22Rv1 (cell line): ENCODE results near the gene ADGRA1.

Experiments used
- H3K27ac ChIP-seq: fragments of 450-650 bp; 2 replicates; pipeline ENCODE4 v1.5.1; 2017
- ZFX ChIP-seq: fragments of 450-650 bp; IDR thresholded peaks from 2 replicates; pipeline ENCODE4 v1.6.1; 2017; ENCODE audit warnings: antibody characterized with exemption, borderline replicate concordance
- TF ChIP-seq, protein P1 (sequence below): fragments of 450-650 bp; IDR thresholded peaks from 2 replicates; pipeline ENCODE4 v1.5.1; 2017; ENCODE audit warnings: mild to moderate bottlenecking

ADGRA1 gene

DNA sequence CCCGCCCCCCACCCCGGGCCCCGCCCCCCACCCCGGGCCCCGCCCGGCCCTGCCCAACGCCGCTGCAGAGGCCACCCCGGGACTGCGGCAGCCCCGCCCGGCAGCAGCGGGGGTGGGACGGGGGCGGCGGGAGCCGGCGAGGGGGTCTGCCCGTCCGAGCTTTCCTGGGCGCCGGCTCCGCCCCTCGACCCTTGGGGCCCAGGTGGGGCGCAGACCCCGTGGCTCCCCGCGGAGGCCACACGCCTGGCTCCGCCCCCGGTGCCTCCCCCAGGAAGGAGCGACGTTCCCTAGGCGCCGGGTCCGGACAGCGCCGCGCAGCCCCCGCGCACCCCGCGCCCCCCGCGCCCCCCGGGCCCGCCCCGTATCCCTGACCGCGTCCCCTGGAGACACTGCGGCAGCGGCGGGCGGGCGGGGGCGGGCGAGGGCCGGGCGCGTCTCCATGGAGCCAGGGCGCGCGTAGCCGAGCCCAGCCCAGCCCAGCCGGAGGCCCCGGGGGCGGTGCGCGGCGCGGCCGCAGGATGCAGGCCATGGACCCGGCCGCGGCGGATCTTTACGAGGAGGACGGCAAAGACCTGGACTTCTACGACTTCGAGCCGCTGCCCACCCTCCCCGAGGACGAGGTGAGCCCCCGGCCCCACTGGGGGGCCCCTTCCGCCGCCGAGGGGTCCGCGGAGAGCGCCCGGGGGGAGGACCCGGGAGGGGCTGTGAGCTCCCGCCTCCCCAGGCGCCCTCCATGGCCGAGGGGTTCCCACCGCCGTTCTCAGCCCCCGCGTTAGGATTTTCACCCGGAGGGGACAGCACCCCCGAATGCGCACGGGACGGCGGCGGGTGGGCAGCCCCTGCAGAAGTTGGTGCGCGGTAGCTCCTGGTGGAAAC, 72.5 kb downstream of the ADGRA1 start, which contains the start of gene KNDC1:
TSS of gene KNDC1 (plus strand) at position 270 of the 876 bp plus-strand sequence. CDS start at position 519, 249 bp downstream.
- no peak within 1 kb of the TSS for H3K27ac ChIP-seq
- TF ChIP-seq, protein P1, sequence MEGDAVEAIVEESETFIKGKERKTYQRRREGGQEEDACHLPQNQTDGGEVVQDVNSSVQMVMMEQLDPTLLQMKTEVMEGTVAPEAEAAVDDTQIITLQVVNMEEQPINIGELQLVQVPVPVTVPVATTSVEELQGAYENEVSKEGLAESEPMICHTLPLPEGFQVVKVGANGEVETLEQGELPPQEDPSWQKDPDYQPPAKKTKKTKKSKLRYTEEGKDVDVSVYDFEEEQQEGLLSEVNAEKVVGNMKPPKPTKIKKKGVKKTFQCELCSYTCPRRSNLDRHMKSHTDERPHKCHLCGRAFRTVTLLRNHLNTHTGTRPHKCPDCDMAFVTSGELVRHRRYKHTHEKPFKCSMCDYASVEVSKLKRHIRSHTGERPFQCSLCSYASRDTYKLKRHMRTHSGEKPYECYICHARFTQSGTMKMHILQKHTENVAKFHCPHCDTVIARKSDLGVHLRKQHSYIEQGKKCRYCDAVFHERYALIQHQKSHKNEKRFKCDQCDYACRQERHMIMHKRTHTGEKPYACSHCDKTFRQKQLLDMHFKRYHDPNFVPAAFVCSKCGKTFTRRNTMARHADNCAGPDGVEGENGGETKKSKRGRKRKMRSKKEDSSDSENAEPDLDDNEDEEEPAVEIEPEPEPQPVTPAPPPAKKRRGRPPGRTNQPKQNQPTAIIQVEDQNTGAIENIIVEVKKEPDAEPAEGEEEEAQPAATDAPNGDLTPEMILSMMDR = no peak
- no peak for TF ChIP-seq ZFX

GRCh38 chr10:133160826-133161471, 73.2 kb downstream of the ADGRA1 start:
- TF ChIP-seq, protein P1 = no peak
- TF ChIP-seq ZFX = no peak
- H3K27ac ChIP-seq = no peak overlapping the region

DNA sequence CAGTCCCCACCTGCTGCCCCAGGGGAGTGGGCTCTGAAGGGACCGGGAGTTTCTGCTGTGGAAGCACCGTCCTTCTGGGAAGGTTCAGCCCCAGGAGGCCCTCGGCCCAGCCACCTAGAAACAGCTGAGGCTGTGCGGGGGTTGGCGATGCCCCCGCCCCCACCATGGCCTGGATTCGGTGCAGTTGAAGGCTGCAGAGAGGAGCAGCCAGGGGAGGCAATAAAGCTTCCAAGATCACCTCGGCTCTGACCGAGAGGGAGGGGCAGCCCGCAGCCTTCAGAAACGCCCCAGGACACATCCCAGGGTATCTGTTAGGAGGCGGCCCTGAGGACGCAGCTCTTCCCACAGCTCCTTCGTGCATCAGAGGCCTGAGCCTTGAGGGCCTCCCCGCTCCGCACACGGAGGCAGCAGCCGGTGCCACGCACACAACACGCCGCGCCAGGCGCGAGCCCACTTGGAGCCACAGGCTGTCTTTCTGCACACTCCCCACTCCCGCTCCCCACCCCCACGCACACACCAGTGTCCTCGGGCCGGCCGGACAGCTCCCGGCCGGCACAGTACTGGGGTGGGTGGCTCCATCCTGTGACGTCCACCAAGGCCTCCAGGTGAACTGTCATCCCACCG, 73.9 kb downstream of the ADGRA1 start:
- H3K27ac ChIP-seq = no peak overlapping the region
- no peak for TF ChIP-seq ZFX
- TF ChIP-seq, protein P1 = no peak

DNA sequence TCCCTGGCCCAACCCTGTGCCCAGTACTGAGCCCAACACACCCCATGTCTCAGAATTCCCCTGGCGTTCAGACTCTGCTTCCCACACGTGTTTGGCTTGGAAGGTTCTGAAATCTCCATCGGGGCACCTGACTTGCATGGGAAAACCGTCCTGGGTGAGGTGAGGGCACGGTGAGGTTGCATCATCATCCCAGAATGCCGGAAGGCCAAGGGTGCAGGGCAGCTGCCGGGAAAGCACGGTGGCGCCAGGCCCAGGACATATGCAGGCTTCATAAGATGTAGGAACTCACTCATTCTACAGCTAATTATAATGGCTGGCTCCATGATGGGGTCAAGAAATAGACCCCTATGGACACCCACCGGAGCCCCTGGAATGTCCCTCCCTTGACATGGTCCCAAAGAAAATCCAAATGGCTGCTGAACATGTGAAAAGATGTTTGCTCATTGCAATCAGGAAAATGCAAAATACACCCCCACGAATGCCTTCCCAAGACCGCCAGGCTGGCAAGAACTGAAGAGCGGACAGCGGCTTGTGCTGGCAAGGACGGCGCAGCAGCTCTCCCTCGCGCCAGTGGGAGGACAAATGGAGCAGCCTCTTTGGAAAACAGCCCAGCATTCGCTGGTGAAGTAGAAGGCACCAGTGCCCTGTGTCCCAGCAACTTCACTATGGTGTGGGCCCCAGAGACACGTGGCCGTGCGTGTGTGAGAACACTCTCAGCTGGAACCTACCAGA, 74.6 kb downstream of the ADGRA1 start:
- no peak overlapping the region for H3K27ac ChIP-seq
- no peak for TF ChIP-seq ZFX
- TF ChIP-seq, protein P1 = no peak

DNA sequence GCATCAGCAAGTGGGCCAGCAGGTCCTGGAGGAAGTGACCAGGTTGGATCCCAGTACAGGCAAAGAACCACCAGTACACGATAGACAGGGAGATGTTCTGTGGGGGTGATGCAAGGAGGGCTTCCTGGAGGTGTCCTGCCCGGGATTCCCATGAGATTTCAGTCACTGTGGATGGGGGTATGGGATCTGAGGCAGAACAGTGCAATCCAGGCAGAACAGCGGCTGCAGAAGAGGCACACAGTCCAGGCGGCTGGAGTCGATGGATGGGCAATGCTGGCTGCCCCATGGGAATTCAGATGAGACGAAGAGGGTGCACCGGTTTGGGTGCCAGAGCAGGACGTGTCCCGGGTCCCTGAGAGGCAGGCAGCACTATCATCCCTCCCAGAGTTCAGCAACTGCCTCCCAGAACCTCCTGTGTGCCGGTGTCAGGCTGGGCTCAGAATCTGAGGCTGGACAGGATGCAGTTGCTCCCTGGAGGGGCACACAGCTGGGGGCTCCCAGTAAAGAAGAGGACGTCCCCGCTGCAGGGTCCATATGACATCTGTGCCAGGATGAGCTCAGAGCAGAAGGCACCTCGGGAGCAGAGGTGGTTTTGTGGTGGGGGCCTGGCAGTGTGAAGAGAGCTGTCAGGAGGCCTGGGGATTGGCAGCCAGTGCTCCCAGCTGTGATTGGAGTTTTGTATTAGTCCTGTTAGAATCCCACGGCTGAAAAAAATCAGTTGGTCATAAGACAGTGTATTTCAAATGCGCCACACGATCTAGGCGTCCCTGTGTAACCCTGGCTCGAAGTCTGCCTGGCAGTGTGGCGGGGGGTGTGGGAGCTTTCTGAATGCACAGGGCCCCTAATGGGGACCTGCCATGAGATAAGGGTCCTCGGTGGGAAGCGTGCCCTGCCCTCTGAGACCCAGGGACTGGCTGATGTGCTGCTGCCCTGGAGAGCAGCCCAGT, 75.5 kb downstream of the ADGRA1 start:
- H3K27ac ChIP-seq = no peak overlapping the region
- TF ChIP-seq, protein P1 = no peak
- TF ChIP-seq ZFX = no peak

DNA sequence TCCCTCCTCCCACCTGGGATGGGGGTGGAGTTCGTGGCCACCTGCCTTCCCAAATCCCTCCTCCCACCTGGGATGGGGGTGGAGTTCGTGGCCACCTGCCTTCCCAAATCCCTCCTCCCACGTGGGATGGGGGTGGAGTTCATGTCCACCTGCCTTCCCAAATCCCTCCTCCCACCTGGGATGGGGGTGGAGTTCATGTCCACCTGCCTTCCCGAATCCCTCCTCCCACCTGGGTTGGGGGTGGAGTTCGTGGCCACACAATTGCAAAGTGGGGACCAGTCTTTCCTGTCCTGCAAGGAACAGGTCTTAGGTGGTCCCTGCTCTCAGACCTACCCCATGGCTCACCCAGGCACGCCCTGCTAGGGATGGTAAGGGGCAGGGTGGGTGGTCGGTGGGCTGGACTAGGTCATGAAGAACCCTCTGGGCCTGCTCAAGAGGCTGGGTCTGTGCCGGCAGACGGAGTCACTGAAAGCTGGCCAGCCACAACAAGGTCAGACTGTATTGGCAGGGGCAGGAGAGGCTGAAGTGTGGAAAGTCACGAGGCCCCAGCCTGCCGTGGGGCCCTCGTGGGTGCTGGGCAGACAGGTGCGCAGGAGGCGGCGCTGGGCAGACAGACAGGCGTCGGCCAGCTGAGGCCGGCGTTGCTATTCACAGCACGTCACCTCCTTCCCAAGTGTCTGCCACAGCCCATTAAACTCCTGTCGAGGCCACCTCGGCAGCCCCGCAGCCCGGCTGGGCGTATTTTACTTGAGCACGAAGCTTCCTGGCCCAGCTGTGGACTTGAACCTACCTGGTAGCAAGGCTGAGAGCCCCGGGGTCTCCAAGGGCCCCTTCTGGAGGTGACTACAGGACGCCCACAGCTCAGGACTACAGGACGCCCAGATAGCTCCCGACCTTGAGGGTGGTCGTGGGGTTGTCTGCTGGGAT, 76.4 kb downstream of the ADGRA1 start:
- no peak for TF ChIP-seq ZFX
- TF ChIP-seq, protein P1 = no peak

More for the DNA sequence above, 76.4 kb downstream of the ADGRA1 start:
- H3K27ac ChIP-seq = no peak overlapping the region
